Right lobe of liver (tissue), 6 donors: ENCODE results near the gene HNRNPA3. TPM values are rescaled to one million over a fixed set of nuclear protein-coding genes. Genes with fewer than 3 reads are reported as not detected.

Experiments used
- ATAC-seq, 4 donors: fragments of 200-7000 bp; cut with Tn5 transposase; one replicate each; pipeline ENCODE4 v1.9.1; 2020; ENCODE audit warnings: mild to moderate bottlenecking in 4 of 4, moderate library complexity in 4 of 4
- DNase-seq, 3 donors: peaks; one replicate each; pipeline ENCODE4 v3.0.0-alpha.2; 2020
- H3K27ac ChIP-seq, 3 donors: fragments of 200-600 bp; one replicate each; pipeline ENCODE4 v1.8.0; 2022
- H3K27me3 ChIP-seq, 2 donors: fragments of 200-600 bp; one replicate each; pipeline ENCODE4 v1.8.0; 2022
- H3K36me3 ChIP-seq, 4 donors: fragments of 200-600 bp; sonication (generic) in 1 of 4; one replicate each; pipeline versions ENCODE4 v1.5.1 to v1.8.0; 2017 to 2022; ENCODE audit warnings: control low read depth in 1 of 4
- H3K4me1 ChIP-seq, 4 donors: fragments of 200-600 bp; sonication (generic) in 1 of 4; one replicate each; pipeline versions ENCODE4 v1.5.1 to v1.8.0; 2017 to 2022; ENCODE audit warnings: control low read depth in 1 of 4
- H3K4me3 ChIP-seq, 3 donors: fragments of 200-600 bp; one replicate each; pipeline ENCODE4 v1.8.0; 2022
- H3K9me3 ChIP-seq, 4 donors: fragments of 200-600 bp; sonication (generic) in 1 of 4; one replicate each; pipeline versions ENCODE4 v1.5.1 to v1.8.0; 2017 to 2022; ENCODE audit warnings: control low read depth in 1 of 4
- CTCF ChIP-seq, 4 donors: fragments of 200-600 bp in 3 of 4; fragments of 450-650 bp in 1 of 4; IDR thresholded peaks; one replicate each; pipeline versions ENCODE4 v1.5.1 to v1.8.0; 2016 to 2022; ENCODE audit warnings: antibody characterized with exemption in 4 of 4, mild to moderate bottlenecking in 2 of 4
- POLR2A ChIP-seq: fragments of 450-650 bp; IDR thresholded peaks from one replicate; pipeline ENCODE4 v1.6.1; 2017; ENCODE audit warnings: antibody characterized with exemption, mild to moderate bottlenecking
- WGBS: methylation state at CpG from one replicate; pipeline ENCODE4 v1.1.6; 2018; ENCODE audit warnings: low coverage, low lambda C conversion rate; ENCODE audit not compliant: insufficient coverage; ENCODE audit errors: missing lambda C conversion rate; 5-methylcytosine and 5-hydroxymethylcytosine counted together
- intact Hi-C, 2 donors: fragments of 100-400 bp; cut with DNase I; formaldehyde crosslinking; loops; one replicate each; pipeline versions ENCODE4 v1.11.2 to v1.14.1; 2022
- total RNA-seq, 6 experiments: library from RNA; depleted of rRNA in 2 of 6; stranded (reverse); fragments of >200 nt in 2 of 6; fragmentation: NEBNext Ultra II Directional in 3 of 6; extraction: Animal tissue kit (Norgen Biotek cat#: 25700) in 3 of 6; gene quantifications; one replicate each; pipeline versions ENCODE4 v1.1.0 to v1.2.4, GENCODE V29; 2016 to 2023
- donor health status: DM: no; HTN: yes; CAD: no.
- donor health status: DM: no; HTN: no; CAD: no.
- donor health status: DM: no; HTN: no; CAD: no.
- donor health status: DM: no; HTN: yes; CAD: no.
- donor health status: DM: no; HTN: yes; CAD: no.

The HNRNPA3 gene
- total RNA-seq, 6 experiments from 2014 or later: 22.4 to 70.4 (median 54.8) TPM

DNA sequence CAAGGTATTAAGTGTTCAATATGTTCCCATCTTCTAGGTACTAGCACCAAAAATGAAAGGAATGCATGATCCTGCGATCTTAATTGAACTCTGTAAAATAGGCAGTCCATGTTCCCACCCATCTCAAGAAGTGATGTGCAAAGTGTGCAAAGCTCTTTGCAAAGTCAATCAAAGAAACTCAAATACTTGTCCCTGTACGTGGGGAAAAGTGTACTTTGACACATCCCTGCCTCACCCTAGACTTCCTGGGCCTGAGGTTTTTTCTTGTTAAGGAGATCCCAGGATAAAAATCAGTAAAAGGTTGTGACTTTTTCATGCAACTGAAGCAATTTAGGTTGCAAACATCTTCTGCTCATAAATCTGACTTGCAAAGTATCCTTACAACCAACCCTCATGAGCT lies 25.3 kb downstream of the HNRNPA3 start:
- peaks cover 0 to 17% (median 7%) of the 10 kb centered on the region in 4 donors for H3K36me3 ChIP-seq
- intact Hi-C loops: no loop called here
- DNase-seq: no peak
- H3K4me1 ChIP-seq: peaks cover 0 to 77% (median 21%) of the 10 kb centered on the region in 4 donors
- TF ChIP-seq CTCF (IDR thresholded peaks at IDR 0.05) (no peak), POLR2A (no peak)
- ATAC-seq: no peak
- 36% methylated on average over 2 of the region's 2 CpGs for WGBS
- no peak overlapping the region for H3K27ac ChIP-seq
- H3K9me3 ChIP-seq: no peaks in the 10 kb centered on the region
- H3K4me3 ChIP-seq: no peak overlapping the region
- no peaks in the 10 kb centered on the region for H3K27me3 ChIP-seq

GRCh38 chr2:177239053-177239452 lies 26.5 kb downstream of the HNRNPA3 start:
- ATAC-seq: no peak
- no peak for DNase-seq
- peaks cover 0 to 77% (median 25%) of the 10 kb centered on the region in 4 donors for H3K4me1 ChIP-seq
- 87% methylated on average over 6 of the region's 6 CpGs for WGBS
- no peaks in the 10 kb centered on the region for H3K27me3 ChIP-seq
- TF ChIP-seq CTCF (IDR thresholded peaks at IDR 0.05) (no peak), POLR2A (no peak)
- H3K4me3 ChIP-seq: no peak overlapping the region
- H3K9me3 ChIP-seq: no peaks in the 10 kb centered on the region
- intact Hi-C loops: no loop called here
- H3K27ac ChIP-seq: peak overlapping the region in 2 of 3 donors; percentile 52 to 65
- peaks cover 0 to 6% (median under 1%) of the 10 kb centered on the region in 4 donors for H3K36me3 ChIP-seq

DNA sequence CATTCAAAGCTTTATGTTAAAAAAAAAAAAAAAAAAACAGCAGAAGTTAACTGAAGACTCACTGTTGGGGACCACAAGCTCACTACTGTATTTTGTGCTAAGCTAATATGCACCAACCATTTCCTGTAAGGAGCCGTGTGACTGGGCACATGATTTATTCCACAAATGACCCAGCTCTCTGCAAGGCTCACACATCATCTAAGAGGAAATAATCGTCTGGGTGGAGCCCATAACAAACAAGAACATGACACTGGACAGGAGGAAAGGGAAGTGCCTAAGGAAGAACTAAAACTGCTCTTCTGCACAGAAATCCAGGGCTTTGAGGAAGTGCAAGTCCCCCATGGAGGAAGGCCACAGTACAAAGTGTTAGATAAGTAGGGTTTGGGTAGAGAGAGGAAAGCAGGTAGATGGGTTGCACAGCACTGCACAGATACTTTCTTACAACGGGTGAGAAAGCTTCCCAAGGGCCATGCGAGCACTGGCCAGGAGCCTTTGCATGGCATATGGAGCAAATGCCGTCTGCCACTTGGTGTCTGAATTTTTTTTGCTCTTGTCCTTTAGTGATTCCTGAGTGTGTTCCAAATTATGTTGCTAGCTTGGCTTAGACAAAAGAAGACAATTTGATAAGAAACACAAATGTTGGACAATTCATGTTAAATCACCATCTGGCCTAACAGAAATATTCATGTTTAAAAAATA lies 27.5 kb downstream of the HNRNPA3 start:
- 35% methylated on average over 5 of the region's 5 CpGs for WGBS
- TF ChIP-seq POLR2A (peak; percentile 59), CTCF (IDR thresholded peaks at IDR 0.05) (no peak)
- Histone ChIP-seq H3K9me3 (no peaks in the 10 kb centered on the region), H3K4me3 (no peak overlapping the region), H3K27ac (peak overlapping the region; percentile 48 to 83 (median 52)), H3K36me3 (no peaks in the 10 kb centered on the region), H3K27me3 (no peaks in the 10 kb centered on the region), H3K4me1 (peaks cover 0 to 72% (median 25%) of the 10 kb centered on the region in 4 donors)
- ATAC-seq (peak; percentile 70 to 79 (median 73)), DNase-seq (no peak)
- intact Hi-C loops: no loop called here

- H3K4me3 ChIP-seq: no peak overlapping the region
- ATAC-seq: no peak
Observed at GRCh38 chr2:177241711-177242120, 29.1 kb downstream of the HNRNPA3 start.

More at GRCh38 chr2:177241711-177242120, 29.1 kb downstream of the HNRNPA3 start:
- no peaks in the 10 kb centered on the region for H3K9me3 ChIP-seq
- H3K4me1 ChIP-seq: peaks cover 0 to 85% (median 33%) of the 10 kb centered on the region in 4 donors
- peak overlapping the region; percentile 13 to 83 (median 52) for H3K27ac ChIP-seq
- WGBS: 88% methylated on average over 1 of the region's 1 CpG
- DNase-seq: no peak
- intact Hi-C loops: no loop called here
- TF ChIP-seq CTCF (IDR thresholded peaks at IDR 0.05) (no peak), POLR2A (no peak)
- no peaks in the 10 kb centered on the region for H3K27me3 ChIP-seq
- H3K36me3 ChIP-seq: no peaks in the 10 kb centered on the region
